ENCODE data around the gene LIN28B. TPM values are rescaled to one million over a fixed set of nuclear protein-coding genes. Genes with fewer than 3 reads are reported as not detected.

The LIN28B gene
- total RNA-seq, 4 donors from 2014 or later = not detected

- TF ChIP-seq, protein P1, sequence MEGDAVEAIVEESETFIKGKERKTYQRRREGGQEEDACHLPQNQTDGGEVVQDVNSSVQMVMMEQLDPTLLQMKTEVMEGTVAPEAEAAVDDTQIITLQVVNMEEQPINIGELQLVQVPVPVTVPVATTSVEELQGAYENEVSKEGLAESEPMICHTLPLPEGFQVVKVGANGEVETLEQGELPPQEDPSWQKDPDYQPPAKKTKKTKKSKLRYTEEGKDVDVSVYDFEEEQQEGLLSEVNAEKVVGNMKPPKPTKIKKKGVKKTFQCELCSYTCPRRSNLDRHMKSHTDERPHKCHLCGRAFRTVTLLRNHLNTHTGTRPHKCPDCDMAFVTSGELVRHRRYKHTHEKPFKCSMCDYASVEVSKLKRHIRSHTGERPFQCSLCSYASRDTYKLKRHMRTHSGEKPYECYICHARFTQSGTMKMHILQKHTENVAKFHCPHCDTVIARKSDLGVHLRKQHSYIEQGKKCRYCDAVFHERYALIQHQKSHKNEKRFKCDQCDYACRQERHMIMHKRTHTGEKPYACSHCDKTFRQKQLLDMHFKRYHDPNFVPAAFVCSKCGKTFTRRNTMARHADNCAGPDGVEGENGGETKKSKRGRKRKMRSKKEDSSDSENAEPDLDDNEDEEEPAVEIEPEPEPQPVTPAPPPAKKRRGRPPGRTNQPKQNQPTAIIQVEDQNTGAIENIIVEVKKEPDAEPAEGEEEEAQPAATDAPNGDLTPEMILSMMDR (IDR thresholded peaks at IDR 0.05) = no peak
- no peak for TF ChIP-seq POLR2A (IDR thresholded peaks at IDR 0.05)
- DNase-seq (ENCODE audit: low spot score in 2 of 2) = no peak
- H3K4me3 ChIP-seq (ENCODE audit: low read depth, poor library complexity, severe bottlenecking) = no peak overlapping the region
- intact Hi-C loops (cut with DNase I; ENCODE audit: low total_unique reads) = no loop called here
- 49% methylated on average over 4 of the region's 4 CpGs for WGBS, 2 donors
Observed at GRCh38 chr6:104954190-104954797, 2.6 kb upstream of the LIN28B start.

GRCh38 chr6:104955491-104955890 is 1.4 kb upstream of the LIN28B start:
- no peak overlapping the region for H3K4me3 ChIP-seq (ENCODE audit: low read depth, poor library complexity, severe bottlenecking)
- 42 to 47% methylated on average over 5 of the region's 5 CpGs for WGBS, 2 donors
- TF ChIP-seq, protein P1 (IDR thresholded peaks at IDR 0.05) = no peak
- no peak for TF ChIP-seq POLR2A (IDR thresholded peaks at IDR 0.05)
- DNase-seq (ENCODE audit: low spot score in 2 of 2) = no peak
- intact Hi-C loops (cut with DNase I; ENCODE audit: low total_unique reads) = no loop called here

DNA sequence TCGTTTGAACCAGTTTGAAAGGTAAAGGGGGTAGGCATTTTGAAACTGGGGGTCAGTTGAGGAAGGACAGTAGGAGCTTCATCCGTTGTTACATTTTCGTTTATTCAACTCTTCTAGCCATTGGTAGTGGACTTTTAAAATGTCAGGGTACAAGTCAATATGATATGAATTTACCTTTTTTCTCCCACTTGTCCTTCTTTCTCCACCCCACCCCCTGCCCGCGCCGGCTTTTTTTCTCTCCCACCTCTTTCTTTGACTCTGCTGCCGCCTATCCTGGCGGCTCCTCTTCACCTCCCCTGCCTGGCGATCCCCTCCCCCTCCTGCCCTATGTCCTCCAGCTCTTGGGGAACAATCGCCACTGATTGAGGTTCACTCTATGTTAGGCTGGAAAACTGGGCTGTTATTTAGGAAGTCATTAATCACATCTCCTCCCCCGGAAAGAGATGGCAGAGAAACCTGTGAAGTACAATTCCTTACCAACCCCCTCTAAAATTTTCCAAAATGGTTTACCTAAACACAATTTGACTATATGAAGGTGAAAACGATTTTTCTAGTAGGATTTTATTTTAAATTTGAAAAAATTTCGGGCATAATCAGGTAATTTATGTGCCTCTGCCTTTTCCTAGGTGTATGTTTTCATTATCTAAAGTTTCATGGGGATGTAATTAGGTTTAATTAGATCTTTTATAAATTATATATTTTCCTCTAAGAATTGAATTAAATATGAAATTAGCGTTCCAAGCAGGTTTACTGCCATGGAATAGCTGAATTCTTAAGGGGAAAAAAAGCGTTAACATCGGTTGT is 778 bp upstream of the LIN28B start:
- 16 to 20% methylated on average over 16 of the region's 16 CpGs for WGBS, 2 donors

DNA sequence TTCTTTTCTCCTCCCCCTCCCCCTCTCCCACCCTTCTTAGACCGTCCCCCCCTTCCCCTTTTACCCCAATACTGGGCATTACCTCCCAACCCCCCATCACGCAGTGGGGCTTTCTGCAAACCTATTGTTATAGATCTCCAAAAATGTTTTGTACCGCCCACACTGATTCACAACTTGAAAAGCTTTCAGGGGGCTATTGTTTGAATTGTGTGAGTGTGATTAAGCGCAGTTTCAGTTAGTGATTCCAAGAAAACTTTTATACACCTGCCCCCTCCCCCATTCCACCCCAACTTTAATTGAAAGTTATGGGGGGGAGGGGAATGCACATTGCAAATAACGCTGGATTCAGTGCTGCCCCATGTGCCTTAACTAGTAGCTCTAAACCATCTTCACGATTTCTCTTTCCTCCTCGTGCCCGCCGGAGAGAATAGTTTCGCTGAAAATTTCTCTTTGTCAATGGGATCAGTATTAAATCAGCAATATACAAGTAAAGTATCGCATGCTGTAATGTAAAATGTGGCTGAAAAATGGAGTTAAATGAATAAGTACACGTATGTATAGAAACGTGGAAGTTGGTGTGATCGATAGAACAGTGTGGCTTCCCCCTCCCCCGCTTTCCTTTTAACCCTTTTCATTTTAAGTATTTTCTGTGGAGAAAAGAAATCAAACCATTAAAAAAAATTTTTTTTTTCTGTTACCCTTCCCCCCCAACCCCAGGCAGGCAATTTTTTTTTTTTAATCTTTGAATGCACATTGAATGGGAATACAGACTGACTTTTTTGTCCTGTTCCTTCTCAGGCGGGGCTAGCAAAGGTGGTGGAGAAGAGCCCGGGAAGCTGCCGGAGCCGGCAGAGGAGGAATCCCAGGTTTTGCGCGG is 632 bp downstream of the LIN28B start:
- WGBS, 2 donors = 10 to 15% methylated on average over 21 of the region's 21 CpGs
- no peak for DNase-seq (ENCODE audit: low spot score in 2 of 2)
- no peak for TF ChIP-seq POLR2A (IDR thresholded peaks at IDR 0.05)
- TF ChIP-seq, protein P1 (IDR thresholded peaks at IDR 0.05) = no peak
- H3K4me3 ChIP-seq (ENCODE audit: low read depth, poor library complexity, severe bottlenecking) = no peak overlapping the region
- intact Hi-C loops (cut with DNase I; ENCODE audit: low total_unique reads) = no loop called here

More for the DNA sequence above, 778 bp upstream of the LIN28B start:
- no peak for DNase-seq (ENCODE audit: low spot score in 2 of 2)
- intact Hi-C loops (cut with DNase I; ENCODE audit: low total_unique reads) = no loop called here
- no peak overlapping the region for H3K4me3 ChIP-seq (ENCODE audit: low read depth, poor library complexity, severe bottlenecking)
- TF ChIP-seq, protein P1 (IDR thresholded peaks at IDR 0.05) = no peak
- TF ChIP-seq POLR2A (IDR thresholded peaks at IDR 0.05) = no peak

DNA sequence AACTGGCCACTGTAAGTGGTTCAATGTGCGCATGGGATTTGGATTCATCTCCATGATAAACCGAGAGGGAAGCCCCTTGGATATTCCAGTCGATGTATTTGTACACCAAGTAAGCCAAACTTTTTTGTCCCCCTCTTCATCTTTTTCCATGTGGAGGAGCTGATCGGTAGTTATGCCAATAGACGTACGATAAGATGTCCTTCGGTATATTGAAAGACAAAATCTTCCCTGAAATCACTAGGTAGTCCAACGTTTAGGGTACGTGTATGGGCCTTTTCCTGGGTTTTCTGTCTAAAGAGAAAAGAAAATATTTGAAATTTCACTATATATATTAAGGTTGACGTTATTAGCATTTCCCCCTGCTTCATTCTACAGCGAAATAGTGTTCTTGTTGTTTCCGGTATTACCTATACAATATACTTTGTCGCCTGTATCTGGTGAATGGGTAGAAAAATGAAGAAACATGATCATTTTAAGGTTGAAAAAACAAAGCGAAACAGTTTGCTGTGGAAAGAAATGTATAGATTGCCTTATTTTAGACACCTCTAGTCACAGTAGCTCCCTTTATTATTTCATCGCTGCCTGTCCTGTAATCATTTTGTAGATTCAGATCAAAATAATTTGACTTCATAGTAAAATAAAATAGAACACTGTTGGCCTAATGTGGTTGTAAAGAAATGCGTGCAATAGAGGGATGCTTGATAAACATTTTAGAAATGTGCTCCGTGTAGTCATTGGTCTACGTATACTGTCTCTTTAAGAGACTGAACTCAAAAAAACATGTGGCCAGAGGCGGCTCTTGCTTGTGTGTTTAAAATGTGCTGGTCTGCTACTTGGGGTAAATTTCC is 1.5 kb downstream of the LIN28B start:
- H3K4me3 ChIP-seq (ENCODE audit: low read depth, poor library complexity, severe bottlenecking) = no peak overlapping the region
- 15 to 16% methylated on average over 19 of the region's 19 CpGs for whole genome bisulfite sequencing, 2 donors
- no peak for DNase-seq (ENCODE audit: low spot score in 2 of 2)
- no peak for TF ChIP-seq POLR2A (IDR thresholded peaks at IDR 0.05)
- TF ChIP-seq, protein P1 (IDR thresholded peaks at IDR 0.05) = no peak
- intact Hi-C loops (cut with DNase I; ENCODE audit: low total_unique reads) = no loop called here

Data from lower leg skin (tissue), 4 donors.